ENCODE results near the gene EZH1.
"Not testable (repeated sequence)": the region's sequence is repeated elsewhere in the genome, so short reads cannot be mapped to it uniquely, and the experiment has no call there.

The EZH1 gene

GRCh38 chr17:42673266-42673884 is 71.5 kb downstream of the EZH1 start:
- DNase-seq (ENCODE audit: low read depth, low spot score) = no peak

GRCh38 chr17:42672038-42672437 is 72.8 kb downstream of the EZH1 start:
- peak overlapping the region; percentile 16 for H3K27ac ChIP-seq
- DNase-seq (ENCODE audit: low read depth, low spot score) = no peak

More at GRCh38 chr17:42673266-42673884, 71.5 kb downstream of the EZH1 start:
- no peak overlapping the region for H3K27ac ChIP-seq

- no peak overlapping the region for H3K27ac ChIP-seq
- no peak for DNase-seq (ENCODE audit: low read depth, low spot score)
These were observed 73.8 kb downstream of the EZH1 start for GRCh38 chr17:42670789-42671657.

GRCh38 chr17:42669977-42670788 is 74.7 kb downstream of the EZH1 start:
- no peak overlapping the region for H3K27ac ChIP-seq
- no peak for DNase-seq (ENCODE audit: low read depth, low spot score)

GRCh38 chr17:42669705-42669976 is 75.2 kb downstream of the EZH1 start:
- DNase-seq (ENCODE audit: low read depth, low spot score) = no peak
- H3K27ac ChIP-seq = no peak overlapping the region

- DNase-seq (ENCODE audit: low read depth, low spot score) = peak; percentile 78
- H3K27ac ChIP-seq = peak overlapping the region; percentile 65
These were observed 77.5 kb downstream of the EZH1 start for GRCh38 chr17:42667088-42667951.

- not testable (repeated sequence) for H3K27ac ChIP-seq; DNase-seq (ENCODE audit: low read depth, low spot score)
These were observed 78.7 kb downstream of the EZH1 start for GRCh38 chr17:42666126-42666525.

- no peak overlapping the region for H3K27ac ChIP-seq
- DNase-seq (ENCODE audit: low read depth, low spot score) = no peak
These were observed 79.2 kb downstream of the EZH1 start for GRCh38 chr17:42665581-42666001.

- peak overlapping the region; percentile 34 for H3K27ac ChIP-seq
- DNase-seq (ENCODE audit: low read depth, low spot score) = no peak
These were observed 84.0 kb downstream of the EZH1 start for GRCh38 chr17:42660692-42661345.

- DNase-seq (ENCODE audit: low read depth, low spot score) = not testable (repeated sequence)
- peak overlapping the region; percentile 49 for H3K27ac ChIP-seq
These were observed 84.9 kb downstream of the EZH1 start for GRCh38 chr17:42659932-42660274.

- no peak for DNase-seq (ENCODE audit: low read depth, low spot score)
- peak within 1 kb of the TSS; percentile 49 for H3K27ac ChIP-seq
These were observed 85.5 kb downstream of the EZH1 start, which contains the start of gene TUBG2 for GRCh38 chr17:42659079-42659931. Gene TUBG2 (plus strand): TSS chr17:42659284. CDS start chr17:42659504, 220 bp downstream.

- DNase-seq (ENCODE audit: low read depth, low spot score) = no peak
- H3K27ac ChIP-seq = no peak overlapping the region
These were observed 86.8 kb downstream of the EZH1 start for GRCh38 chr17:42657824-42658588.

GRCh38 chr17:42655528-42655927 is 89.3 kb downstream of the EZH1 start:
- H3K27ac ChIP-seq = peak overlapping the region; percentile 53
- no peak for DNase-seq (ENCODE audit: low read depth, low spot score)

- no peak for DNase-seq (ENCODE audit: low read depth, low spot score)
These were observed 91.4 kb downstream of the EZH1 start for GRCh38 chr17:42653179-42654124.

GRCh38 chr17:42651392-42651791 is 93.4 kb downstream of the EZH1 start:
- H3K27ac ChIP-seq = no peak overlapping the region
- DNase-seq (ENCODE audit: low read depth, low spot score) = no peak

More at GRCh38 chr17:42653179-42654124, 91.4 kb downstream of the EZH1 start:
- H3K27ac ChIP-seq = no peak overlapping the region
